Pancreas (tissue), 10 donors: ENCODE results near the gene GTPBP3. TPM values are rescaled to one million over a fixed set of nuclear protein-coding genes. Genes with fewer than 3 reads are reported as not detected.
"Not testable (repeated sequence)": the region's sequence is repeated elsewhere in the genome, so short reads cannot be mapped to it uniquely, and the experiment has no call there.

Experiments
- ATAC-seq, 4 donors: fragments of 200-7000 bp; cut with Tn5 transposase; one replicate each; pipeline versions ENCODE4 v1.8.0 to v1.9.1; 2020; ENCODE audit warnings: mild to moderate bottlenecking in 4 of 4, moderate library complexity in 4 of 4
- DNase-seq, 6 donors: peaks; one replicate each; pipeline ENCODE4 v3.0.0-alpha.2; 2020
- FAIRE-seq: peaks from 2 replicates; lab custom pipeline; 2012; peaks lifted over from hg19 to GRCh38; lab: Jason Lieb, UNC
- H3K27ac ChIP-seq, 4 donors: fragments of 200-600 bp; sonication (generic); 1 replicate in 3 of 4; 2 replicates in 1 of 4; pipeline versions ENCODE4 v1.5.0 to v1.8.0; 2020
- H3K27me3 ChIP-seq, 4 donors: fragments of 200-600 bp; one replicate each; pipeline ENCODE4 v1.8.0; 2021
- H3K36me3 ChIP-seq, 3 donors: fragments of 200-600 bp; sonication (generic) in 1 of 3; one replicate each; pipeline versions ENCODE4 v1.5.0 to v1.8.0; 2020 to 2021
- H3K4me1 ChIP-seq, 3 donors: fragments of 200-600 bp; one replicate each; pipeline ENCODE4 v1.8.0; 2021
- H3K4me3 ChIP-seq, 4 donors: fragments of 200-600 bp; sonication (generic) in 2 of 4; one replicate each; pipeline versions ENCODE4 v1.5.0 to v1.8.0; 2020 to 2021
- H3K9me3 ChIP-seq, 4 donors: fragments of 200-600 bp; one replicate each; pipeline ENCODE4 v1.8.0; 2021
- WGBS, 2 donors: extraction: QIAGEN DNeasy Blood & Tissue Kit; methylation state at CpG; one replicate each; pipeline ENCODE4 v1.1.7; 2013; 5-methylcytosine and 5-hydroxymethylcytosine counted together
- intact Hi-C, 3 donors: fragments of 100-400 bp; cut with DNase I; formaldehyde crosslinking; loops; one replicate each; pipeline versions ENCODE4 v1.11.1 to v1.14.2; 2022
- polyA plus RNA-seq, 2 donors: library from polyadenylated mRNA; stranded (reverse); fragments of 200-250 nt; gene quantifications; one replicate each; pipeline ENCODE4 v1.2.3, GENCODE V29; 2013
- total RNA-seq, 6 donors: library from RNA; stranded (reverse); fragmentation: NEBNext Ultra II Directional in 4 of 6; extraction: Animal tissue kit (Norgen Biotek cat#: 25700) in 4 of 6; gene quantifications; one replicate each; pipeline versions ENCODE4 v1.2.1 to v1.2.4, GENCODE V29; 2021 to 2023
- TF ChIP-seq, protein P1 (sequence below), 4 donors: fragments of 200-600 bp; sonication (generic) in 3 of 4; IDR thresholded peaks; one replicate each; pipeline versions ENCODE4 v1.5.0 to v1.8.0; 2021; ENCODE audit warnings: antibody characterized with exemption in 4 of 4
- donor health status: healthy with polysubstance abuse.
- donor health status: DM: no; HTN: no; CAD: no; lungs with moderate emphysema.
- donor health status: DM: no; HTN: no; CAD: no.
- donor health status: control.
- donor health status: control.
- donor health status: Bipolar disorder and iron deficiency.
- donor health status: DM: yes; HTN: yes; CAD: no.
- donor health status: DM: no; HTN: no; CAD: no.
- donor health status: DM: no; HTN: no; CAD: no.
- donor health status: DM: yes; HTN: yes; CAD: no.

Gene GTPBP3
- total and polyA plus RNA-seq, 8 donors: 9.1 to 28.2 (median 12.7) TPM

DNA sequence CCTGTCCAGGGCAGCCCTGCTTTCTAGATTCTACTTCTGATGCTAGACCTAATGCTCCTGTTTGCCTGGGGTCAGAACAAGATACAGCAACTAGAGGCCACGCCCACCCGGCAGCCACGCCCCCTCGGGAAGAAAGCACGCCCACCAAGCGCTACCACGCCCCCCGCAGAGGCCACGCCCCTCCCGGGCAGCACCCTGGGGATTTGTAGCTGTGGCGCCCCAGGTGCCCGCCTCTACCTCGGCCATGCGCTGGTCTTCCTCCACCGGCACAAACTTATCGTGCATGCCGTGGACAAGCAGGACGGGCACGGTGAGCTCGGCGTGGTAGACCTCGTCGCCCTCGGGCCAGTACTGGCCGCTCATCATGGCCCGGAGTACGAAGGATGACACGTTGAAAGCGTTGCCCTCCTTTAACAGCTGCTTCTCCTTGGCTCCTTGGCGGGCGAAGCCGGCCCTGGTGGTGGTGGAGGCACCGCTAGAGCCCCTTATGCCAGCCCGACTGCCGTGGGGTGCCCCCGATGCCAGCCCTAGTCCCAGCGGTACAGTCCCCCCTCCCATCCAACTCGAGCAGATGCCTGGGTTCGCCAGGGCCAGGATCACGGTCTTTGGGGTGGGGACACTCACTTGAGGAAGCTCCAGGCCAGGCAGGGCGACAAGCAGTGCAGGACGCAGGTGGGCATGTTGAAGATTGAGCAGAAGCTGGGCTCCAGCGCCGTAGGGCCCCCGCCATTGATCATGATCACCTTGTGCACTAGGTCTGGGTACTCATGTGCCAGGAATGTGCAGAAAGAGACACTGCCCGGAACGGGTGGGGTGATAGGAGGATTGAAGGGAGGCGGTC lies 43.1 kb upstream of the GTPBP3 start:
- DNase-seq: peak in 2 of 6 donors; percentile 61 to 65

DNA sequence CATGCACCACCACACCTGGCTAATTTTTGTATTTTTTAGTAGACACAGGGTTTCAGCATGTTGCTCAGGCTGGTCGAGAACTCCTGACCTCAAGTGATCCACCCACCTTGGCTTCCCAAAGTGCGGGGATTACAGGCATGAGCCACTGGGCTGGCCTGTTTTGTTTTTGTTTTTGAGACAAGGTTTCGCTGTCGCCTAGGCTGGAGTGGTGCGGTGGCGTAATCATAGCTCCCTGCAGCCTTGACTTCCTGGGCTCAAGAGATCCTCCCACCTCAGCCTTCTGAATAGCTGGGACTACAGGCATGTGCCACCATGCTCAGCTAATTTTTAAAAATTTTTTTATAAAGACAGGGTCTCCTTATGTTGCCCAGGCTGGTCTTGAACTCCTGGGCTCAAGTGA lies 41.8 kb upstream of the GTPBP3 start:
- FAIRE-seq, H3K9me3 ChIP-seq, H3K4me3 ChIP-seq, DNase-seq, ATAC-seq, H3K27ac ChIP-seq, H3K4me1 ChIP-seq, intact Hi-C loops, H3K36me3 ChIP-seq, H3K27me3 ChIP-seq: not testable (repeated sequence)
- WGBS, 2 donors: 95 to 98% methylated on average over 6 of the region's 6 CpGs

More for the DNA sequence above, 43.1 kb upstream of the GTPBP3 start:
- Histone ChIP-seq H3K36me3 (no peaks in the 10 kb centered on the region), H3K27me3 (no peaks in the 10 kb centered on the region), H3K4me3 (no peak overlapping the region), H3K9me3 (no peaks in the 10 kb centered on the region), H3K4me1 (no peaks in the 10 kb centered on the region), H3K27ac (no peak overlapping the region)
- FAIRE-seq (no peak), ATAC-seq (peak in 1 of 4 donors; percentile 27)
- intact Hi-C loops: no loop called here
- TF ChIP-seq, protein P1, sequence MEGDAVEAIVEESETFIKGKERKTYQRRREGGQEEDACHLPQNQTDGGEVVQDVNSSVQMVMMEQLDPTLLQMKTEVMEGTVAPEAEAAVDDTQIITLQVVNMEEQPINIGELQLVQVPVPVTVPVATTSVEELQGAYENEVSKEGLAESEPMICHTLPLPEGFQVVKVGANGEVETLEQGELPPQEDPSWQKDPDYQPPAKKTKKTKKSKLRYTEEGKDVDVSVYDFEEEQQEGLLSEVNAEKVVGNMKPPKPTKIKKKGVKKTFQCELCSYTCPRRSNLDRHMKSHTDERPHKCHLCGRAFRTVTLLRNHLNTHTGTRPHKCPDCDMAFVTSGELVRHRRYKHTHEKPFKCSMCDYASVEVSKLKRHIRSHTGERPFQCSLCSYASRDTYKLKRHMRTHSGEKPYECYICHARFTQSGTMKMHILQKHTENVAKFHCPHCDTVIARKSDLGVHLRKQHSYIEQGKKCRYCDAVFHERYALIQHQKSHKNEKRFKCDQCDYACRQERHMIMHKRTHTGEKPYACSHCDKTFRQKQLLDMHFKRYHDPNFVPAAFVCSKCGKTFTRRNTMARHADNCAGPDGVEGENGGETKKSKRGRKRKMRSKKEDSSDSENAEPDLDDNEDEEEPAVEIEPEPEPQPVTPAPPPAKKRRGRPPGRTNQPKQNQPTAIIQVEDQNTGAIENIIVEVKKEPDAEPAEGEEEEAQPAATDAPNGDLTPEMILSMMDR (IDR thresholded peaks at IDR 0.05): no peak
- 81 to 83% methylated on average over 48 of the region's 48 CpGs for WGBS, 2 donors

DNA sequence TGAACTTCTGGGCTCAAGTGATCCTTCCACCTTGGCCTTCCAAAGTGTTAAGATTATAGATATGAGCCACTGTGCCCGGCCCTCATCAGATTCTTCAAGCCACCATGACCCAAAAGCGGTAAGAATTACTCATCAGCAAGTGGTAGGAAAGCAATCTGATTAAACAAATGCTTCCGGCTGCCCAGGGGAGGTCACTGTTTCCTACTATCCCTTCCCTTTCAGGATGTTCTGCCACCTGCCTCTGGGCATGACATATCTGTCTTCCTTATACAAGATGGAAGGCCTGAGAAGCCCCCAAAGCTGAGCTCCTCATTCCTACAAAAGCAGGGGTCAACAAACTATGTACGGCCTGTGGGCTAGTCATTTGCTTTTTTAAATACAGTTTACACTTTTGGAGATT lies 41.1 kb upstream of the GTPBP3 start:
- no peak for FAIRE-seq

DNA sequence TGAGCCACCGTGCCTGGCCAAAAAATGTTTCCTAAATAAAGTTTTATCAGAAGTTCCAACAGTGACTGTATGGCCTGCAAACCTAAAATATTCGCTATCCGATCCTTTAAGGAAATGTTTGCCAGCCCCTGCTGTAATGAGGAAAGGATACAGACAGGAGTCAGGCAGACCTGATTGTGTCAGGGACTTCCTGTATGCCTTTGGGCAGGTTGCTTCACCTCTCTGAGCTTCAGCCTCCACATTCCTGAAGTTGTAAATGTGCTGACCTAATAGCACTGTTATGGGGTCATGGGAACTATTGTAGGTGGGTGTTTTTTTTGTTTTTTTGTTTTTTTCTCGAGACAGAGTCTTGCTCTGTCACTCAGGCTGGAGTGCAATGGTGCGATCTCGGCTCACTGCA lies 40.4 kb upstream of the GTPBP3 start:
- 91 to 97% methylated on average over 6 of the region's 6 CpGs for WGBS, 2 donors
- Histone ChIP-seq H3K4me1 (no peaks in the 10 kb centered on the region), H3K27ac (no peak overlapping the region), H3K36me3 (no peaks in the 10 kb centered on the region), H3K27me3 (no peaks in the 10 kb centered on the region), H3K4me3 (no peak overlapping the region), H3K9me3 (no peaks in the 10 kb centered on the region)
- ATAC-seq (no peak), FAIRE-seq (no peak), DNase-seq (no peak)
- intact Hi-C loops: no loop called here
- TF ChIP-seq, protein P1 (IDR thresholded peaks at IDR 0.05): no peak

More for the DNA sequence above, 41.1 kb upstream of the GTPBP3 start:
- H3K4me1 ChIP-seq: no peaks in the 10 kb centered on the region
- 65 to 76% methylated on average over 4 of the region's 4 CpGs for WGBS, 2 donors
- no peak overlapping the region for H3K27ac ChIP-seq
- H3K4me3 ChIP-seq: no peak overlapping the region
- ATAC-seq: no peak
- H3K27me3 ChIP-seq: no peaks in the 10 kb centered on the region
- DNase-seq: no peak
- no peaks in the 10 kb centered on the region for H3K9me3 ChIP-seq
- no peaks in the 10 kb centered on the region for H3K36me3 ChIP-seq
- intact Hi-C loops: no loop called here
- TF ChIP-seq, protein P1 (IDR thresholded peaks at IDR 0.05): no peak

DNA sequence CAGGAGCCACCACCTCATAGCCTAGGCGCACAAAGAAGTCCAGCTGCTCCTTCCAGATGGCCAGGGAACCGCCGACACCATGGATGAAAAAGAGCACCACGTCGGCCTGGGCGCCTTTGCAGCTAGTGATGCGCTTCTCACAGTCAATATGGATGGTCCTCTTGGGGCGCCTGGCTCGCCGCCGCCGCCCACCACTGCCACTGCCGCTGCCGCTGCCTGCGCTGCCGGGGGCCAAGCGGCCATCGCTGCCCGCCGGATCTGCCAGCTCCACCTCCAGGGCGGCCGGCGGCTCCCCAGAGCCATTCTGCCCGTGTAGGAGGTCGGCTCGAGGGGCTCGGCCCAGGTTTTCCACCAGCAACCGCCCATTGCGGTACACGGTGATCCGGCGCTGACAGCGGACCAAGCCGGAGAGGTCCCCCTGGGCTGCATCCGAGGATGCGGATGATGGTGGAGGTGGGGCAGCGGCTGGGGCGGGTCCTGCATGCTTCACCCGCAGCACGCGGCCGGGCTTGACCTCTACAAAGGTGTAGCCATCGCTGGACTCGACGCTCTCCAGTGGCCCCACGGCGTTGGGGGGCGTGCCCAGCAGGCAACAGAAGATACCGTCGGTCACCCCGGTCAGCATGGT lies 36.2 kb upstream of the GTPBP3 start:
- no peaks in the 10 kb centered on the region for H3K27me3 ChIP-seq
- intact Hi-C loops: no loop called here
- ATAC-seq (no peak), FAIRE-seq (no peak), DNase-seq (peak in 1 of 6 donors; percentile 85)
- no peak overlapping the region for H3K27ac ChIP-seq
- no peak overlapping the region for H3K4me3 ChIP-seq
- peaks cover 5 to 24% (median 9%) of the 10 kb centered on the region in 3 donors for H3K4me1 ChIP-seq
- H3K36me3 ChIP-seq: no peaks in the 10 kb centered on the region
- TF ChIP-seq, protein P1 (IDR thresholded peaks at IDR 0.05): no peak
- 95% methylated on average over 45 to 51 of the region's 51 CpGs for WGBS, 2 donors
- no peaks in the 10 kb centered on the region for H3K9me3 ChIP-seq
